ENCODE measurements around the gene NFATC2IP.

NFATC2IP gene

GRCh38 chr16:29011112-29011511, 60.4 kb downstream of the NFATC2IP start:
- H3K4me3 ChIP-seq (ENCODE audit: low read length), result no peak overlapping the region

GRCh38 chr16:29011851-29012250, 61.1 kb downstream of the NFATC2IP start:
- H3K4me3 ChIP-seq (ENCODE audit: low read length), result no peak overlapping the region

More at GRCh38 chr16:29011112-29011511, 60.4 kb downstream of the NFATC2IP start:
- TF ChIP-seq ZNF274 (IDR thresholded peaks at IDR 0.05; ENCODE audit: low read depth, low read length), result no peak

GRCh38 chr16:29012913-29013553, 62.3 kb downstream of the NFATC2IP start:
- H3K4me3 ChIP-seq (ENCODE audit: low read length), result no peak overlapping the region
- TF ChIP-seq ZNF274 (IDR thresholded peaks at IDR 0.05; ENCODE audit: low read depth, low read length), result no peak

More at GRCh38 chr16:29011851-29012250, 61.1 kb downstream of the NFATC2IP start:
- no peak for TF ChIP-seq ZNF274 (IDR thresholded peaks at IDR 0.05; ENCODE audit: low read depth, low read length)

GRCh38 chr16:29014561-29015069, 63.9 kb downstream of the NFATC2IP start:
- no peak for TF ChIP-seq ZNF274 (IDR thresholded peaks at IDR 0.05; ENCODE audit: low read depth, low read length)
- H3K4me3 ChIP-seq (ENCODE audit: low read length), result no peak overlapping the region

All from GM08714 (cell line).